ENCODE measurements around the gene HP1BP3.
"Not testable (repeated sequence)": the region's sequence is repeated elsewhere in the genome, so short reads cannot be mapped to it uniquely, and the experiment has no call there.

HP1BP3 gene, protein sequence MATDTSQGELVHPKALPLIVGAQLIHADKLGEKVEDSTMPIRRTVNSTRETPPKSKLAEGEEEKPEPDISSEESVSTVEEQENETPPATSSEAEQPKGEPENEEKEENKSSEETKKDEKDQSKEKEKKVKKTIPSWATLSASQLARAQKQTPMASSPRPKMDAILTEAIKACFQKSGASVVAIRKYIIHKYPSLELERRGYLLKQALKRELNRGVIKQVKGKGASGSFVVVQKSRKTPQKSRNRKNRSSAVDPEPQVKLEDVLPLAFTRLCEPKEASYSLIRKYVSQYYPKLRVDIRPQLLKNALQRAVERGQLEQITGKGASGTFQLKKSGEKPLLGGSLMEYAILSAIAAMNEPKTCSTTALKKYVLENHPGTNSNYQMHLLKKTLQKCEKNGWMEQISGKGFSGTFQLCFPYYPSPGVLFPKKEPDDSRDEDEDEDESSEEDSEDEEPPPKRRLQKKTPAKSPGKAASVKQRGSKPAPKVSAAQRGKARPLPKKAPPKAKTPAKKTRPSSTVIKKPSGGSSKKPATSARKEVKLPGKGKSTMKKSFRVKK

GRCh38 chr1:20787029-20787839 is at the start of gene HP1BP3:
Gene HP1BP3 (minus strand): TSS chr1:20787307. CDS start chr1:20780440, 6,867 bp downstream.
- DNase-seq = peak; percentile 92

DNA sequence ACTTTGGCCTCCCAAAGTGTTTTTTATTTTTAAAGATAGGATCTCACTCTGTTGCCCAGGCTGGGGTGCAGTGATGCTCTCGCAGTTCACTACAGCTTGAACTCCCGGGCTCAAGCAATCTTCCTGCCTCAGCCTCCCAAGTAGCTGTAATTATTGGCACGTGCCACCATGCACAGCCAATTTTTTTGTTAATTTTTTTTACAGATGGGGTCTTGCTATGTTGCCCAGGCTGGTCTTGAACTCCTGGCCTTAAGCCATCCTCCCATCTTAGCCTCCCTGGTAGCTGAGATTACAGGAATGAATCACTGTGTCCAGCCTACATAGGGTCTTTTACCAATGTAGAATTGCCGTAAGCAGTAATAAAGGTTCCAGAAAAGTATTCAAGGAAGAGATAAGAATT is 49.1 kb upstream of the HP1BP3 start:
- no peak for DNase-seq

DNA sequence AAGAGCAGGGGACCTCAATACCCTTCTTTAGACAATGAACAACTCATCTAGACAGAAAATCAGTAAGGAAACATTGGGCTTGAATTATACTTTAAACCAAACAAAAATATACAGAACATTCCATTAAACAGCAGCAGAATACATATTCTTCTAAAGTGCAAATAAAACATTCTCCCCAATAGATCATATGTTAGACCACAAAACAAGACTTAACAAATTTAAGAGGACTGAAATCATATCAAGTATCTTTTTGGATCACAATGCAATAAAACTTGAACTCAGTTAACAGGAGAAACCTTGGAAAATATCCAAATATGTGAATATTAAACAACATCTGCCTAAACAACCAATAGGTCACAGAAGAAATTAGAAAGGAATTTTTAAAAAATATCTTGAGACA is 47.7 kb upstream of the HP1BP3 start:
- no peak for DNase-seq

GRCh38 chr1:20834192-20834591 is 47.1 kb upstream of the HP1BP3 start:
- no peak for DNase-seq

GRCh38 chr1:20830378-20830777 is 43.3 kb upstream of the HP1BP3 start:
- no peak for DNase-seq

DNA sequence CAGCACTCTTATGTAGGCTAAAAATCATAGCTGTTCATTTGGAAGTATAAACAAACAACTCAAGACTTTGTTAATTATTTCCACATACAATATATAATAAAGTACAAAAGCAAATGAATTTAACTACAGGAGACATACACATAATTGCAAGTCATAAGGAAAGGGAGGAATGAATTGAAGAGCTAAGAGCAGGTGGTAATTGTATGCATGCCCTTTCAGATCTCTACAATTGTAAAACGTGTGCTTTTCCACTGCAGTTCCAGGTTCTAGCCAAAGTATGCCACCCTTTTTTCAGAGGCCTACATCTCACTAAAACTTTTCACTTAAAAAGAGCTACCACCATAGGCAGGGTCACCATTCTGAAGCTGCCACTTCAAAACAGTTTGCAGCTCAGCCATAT is 42.8 kb upstream of the HP1BP3 start:
- no peak for DNase-seq

DNA sequence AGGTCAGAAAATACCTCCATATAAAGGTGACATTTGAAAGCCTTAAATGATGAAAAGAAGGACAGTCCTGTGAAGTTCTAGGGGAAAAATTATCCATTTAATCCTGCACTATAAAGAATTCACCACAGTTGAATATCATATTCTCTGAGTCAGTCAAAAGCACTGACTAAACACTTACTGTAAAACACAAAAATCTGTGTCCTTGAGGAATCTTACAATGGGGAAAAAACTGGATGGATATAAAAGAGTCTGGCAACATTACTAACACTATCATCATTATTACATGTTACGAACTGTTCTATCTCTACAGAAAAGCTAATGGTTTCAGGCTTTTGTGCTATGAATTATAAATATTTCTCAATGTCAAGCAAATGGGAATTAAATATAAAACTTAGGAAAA is 42.4 kb upstream of the HP1BP3 start:
- DNase-seq = no peak

DNA sequence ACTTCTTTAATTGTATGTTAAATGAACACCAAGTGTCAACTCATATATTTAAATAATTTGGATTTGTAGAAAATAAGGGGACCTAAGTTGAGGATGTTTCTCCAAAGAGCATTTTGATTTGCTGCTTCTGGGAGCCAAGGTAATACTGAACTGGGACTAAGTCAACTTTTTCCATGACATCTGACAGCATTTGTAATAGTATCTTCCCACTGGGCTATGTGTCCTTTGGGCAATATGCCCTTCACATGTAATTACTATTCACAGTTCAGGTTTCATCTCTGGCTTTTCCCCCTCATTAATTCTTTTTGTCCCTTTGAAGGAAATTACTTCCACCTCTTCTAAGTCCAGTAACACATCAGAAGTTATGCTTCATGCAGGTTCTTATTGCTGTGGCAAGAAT is 36.7 kb upstream of the HP1BP3 start:
- DNase-seq = no peak

GRCh38 chr1:20821466-20821865 is 34.4 kb upstream of the HP1BP3 start:
- DNase-seq = no peak

- no peak for DNase-seq
Measured at GRCh38 chr1:20819818-20820217, 32.7 kb upstream of the HP1BP3 start.

- no peak for DNase-seq
Measured at GRCh38 chr1:20814534-20814871, 27.4 kb upstream of the HP1BP3 start.

- no peak for DNase-seq
Measured at GRCh38 chr1:20811916-20812315, 24.8 kb upstream of the HP1BP3 start.

DNA sequence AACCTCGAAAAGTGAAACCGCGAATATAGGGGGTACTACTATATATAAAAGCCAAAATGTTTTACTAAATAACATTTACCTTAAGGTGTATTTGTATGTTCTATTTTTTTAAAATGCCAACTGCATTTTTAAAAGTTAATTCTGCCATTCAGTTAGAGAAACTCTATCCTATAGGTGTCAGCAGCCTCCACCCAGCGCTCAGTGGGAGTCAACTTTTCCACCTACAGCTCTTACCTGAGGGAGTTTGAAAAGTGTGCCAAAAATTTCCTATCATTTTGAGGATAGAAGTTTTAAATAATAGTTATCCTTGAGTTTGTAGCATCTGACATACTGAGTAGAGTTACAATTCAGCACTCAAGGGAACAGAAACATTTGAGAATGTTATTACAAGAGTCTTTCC is 6.1 kb upstream of the HP1BP3 start:
- DNase-seq = no peak

DNA sequence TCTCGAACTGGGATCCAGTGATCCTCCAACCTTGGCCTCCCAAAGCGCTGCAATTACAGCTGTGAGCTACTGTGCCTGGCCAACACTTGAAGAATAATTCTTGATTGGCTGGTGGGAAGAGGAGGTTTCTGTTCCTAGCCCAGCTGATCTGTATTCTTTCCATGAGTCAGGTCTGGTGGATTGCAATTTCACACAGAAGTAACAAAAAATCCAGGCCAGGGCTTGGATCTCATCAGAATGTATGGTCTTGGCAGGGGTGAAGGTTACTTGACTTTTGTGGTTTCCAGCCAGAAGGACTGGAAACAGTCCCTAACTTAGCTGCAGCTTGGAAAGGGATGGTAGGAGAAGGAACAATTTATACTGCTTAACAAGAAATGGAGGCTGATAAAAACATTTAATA is 5.1 kb upstream of the HP1BP3 start:
- no peak for DNase-seq

- no peak for DNase-seq
Measured at GRCh38 chr1:20790785-20791184, 3.7 kb upstream of the HP1BP3 start.

DNA sequence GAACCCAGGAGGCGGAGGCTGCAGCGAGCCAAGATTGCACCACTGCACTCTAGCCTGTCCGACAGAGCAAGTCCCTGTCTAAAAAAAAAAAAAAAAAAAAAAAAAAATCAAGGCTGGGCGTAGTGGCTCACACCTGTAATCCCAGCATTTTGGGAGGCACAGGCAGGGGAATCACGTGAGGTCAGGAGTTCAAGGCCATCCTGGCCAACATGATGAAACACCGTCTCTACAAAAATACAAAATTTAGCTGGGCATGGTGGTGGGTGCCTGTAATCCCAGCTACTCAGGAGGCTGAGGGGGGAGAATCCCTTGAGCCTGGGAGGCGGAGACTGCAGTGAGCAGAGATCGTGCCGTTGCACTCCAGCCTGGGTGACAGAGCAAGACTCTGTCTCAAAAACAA is 2.5 kb upstream of the HP1BP3 start:
- not testable (repeated sequence) for DNase-seq

- no peak for DNase-seq
Measured at GRCh38 chr1:20787840-20788795, 1.0 kb upstream of the HP1BP3 start.

GRCh38 chr1:20786253-20787028 is 666 bp downstream of the HP1BP3 start:
- peak; percentile 97 for DNase-seq

GRCh38 chr1:20785907-20786252 is 1.2 kb downstream of the HP1BP3 start:
- DNase-seq = no peak

- no peak for DNase-seq
Measured at GRCh38 chr1:20775700-20776099, 11.4 kb downstream of the HP1BP3 start.

DNA sequence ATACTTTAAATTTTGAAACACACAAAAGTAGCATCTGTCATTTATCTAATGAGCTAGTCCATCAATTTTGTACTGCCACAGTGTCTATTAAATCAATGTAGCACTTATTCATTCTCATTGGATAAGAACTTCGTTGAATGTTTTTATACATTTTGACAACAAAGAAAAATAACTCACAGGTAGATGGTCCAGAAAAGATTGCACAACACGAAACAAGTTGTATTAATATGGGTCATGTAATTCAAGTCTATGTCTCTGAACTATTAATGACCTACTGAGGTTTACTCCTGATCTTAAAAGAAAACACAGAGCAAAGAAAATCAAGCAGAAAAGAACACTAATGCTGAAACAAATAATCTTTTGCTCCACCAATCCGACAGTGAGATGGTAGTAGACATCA is 15.3 kb downstream of the HP1BP3 start:
- DNase-seq = no peak
